Hepatocyte (in vitro differentiated cells): ENCODE measurements around the gene TMEM98. TPM values are rescaled to one million over a fixed set of nuclear protein-coding genes. Genes with fewer than 3 reads are reported as not detected.

Experiments used
- DNase-seq: peaks from one replicate; pipeline ENCODE4 v3.0.0-alpha.2; 2016; ENCODE audit warnings: low spot score
- H2AFZ ChIP-seq: fragments of 200-600 bp; sonication (generic); 2 replicates; pipeline ENCODE4 v1.6.0; 2016; ENCODE audit warnings: antibody characterized with exemption, mild to moderate bottlenecking
- H3K27ac ChIP-seq: fragments of 200-600 bp; sonication (generic); 2 replicates; pipeline ENCODE4 v1.5.1; 2016; ENCODE audit warnings: mild to moderate bottlenecking
- H3K27me3 ChIP-seq: fragments of 200-600 bp; sonication (generic); 2 replicates; pipeline ENCODE4 v1.6.1; 2016
- H3K36me3 ChIP-seq: fragments of 200-600 bp; sonication (generic); replicated peaks from 2 replicates; pipeline ENCODE4 v1.5.1; 2016; ENCODE audit warnings: low read depth; ENCODE audit not compliant: insufficient read depth
- H3K4me1 ChIP-seq: fragments of 200-600 bp; sonication (generic); 2 replicates; pipeline ENCODE4 v1.5.1; 2016; ENCODE audit warnings: mild to moderate bottlenecking, moderate library complexity; ENCODE audit not compliant: insufficient read depth
- H3K4me2 ChIP-seq: fragments of 200-600 bp; sonication (generic); 2 replicates; pipeline ENCODE4 v1.6.0; 2016
- H3K4me3 ChIP-seq: fragments of 200-600 bp; sonication (generic); 2 replicates; pipeline ENCODE4 v1.5.1; 2016; ENCODE audit warnings: mild to moderate bottlenecking
- H3K79me2 ChIP-seq: fragments of 200-600 bp; sonication (generic); 2 replicates; pipeline ENCODE4 v1.6.0; 2017; ENCODE audit warnings: mild to moderate bottlenecking
- H3K9me2 ChIP-seq: fragments of 200-600 bp; sonication (generic); replicated peaks from 2 replicates; pipeline ENCODE4 v1.6.0; 2017; ENCODE audit warnings: mild to moderate bottlenecking; ENCODE audit not compliant: insufficient read depth
- H3K9me3 ChIP-seq: fragments of 200-600 bp; sonication (generic); 2 replicates; pipeline ENCODE4 v1.5.1; 2016; ENCODE audit warnings: low read depth, mild to moderate bottlenecking
- H4K20me1 ChIP-seq: fragments of 200-600 bp; sonication (generic); 2 replicates; pipeline ENCODE4 v1.6.0; 2016; ENCODE audit warnings: mild to moderate bottlenecking; ENCODE audit not compliant: insufficient read depth, poor library complexity, severe bottlenecking
- EZH2 ChIP-seq: fragments of 200-600 bp; sonication (generic); IDR thresholded peaks from 2 replicates; pipeline ENCODE4 v1.6.1; 2016; ENCODE audit warnings: antibody characterized with exemption, mild to moderate bottlenecking, borderline replicate concordance
- EZH2phosphoT487 ChIP-seq: fragments of 200-600 bp; sonication (generic); IDR thresholded peaks from one replicate; pipeline ENCODE4 v1.6.1; 2018; ENCODE audit warnings: antibody characterized with exemption, mild to moderate bottlenecking, low read depth, moderate library complexity; ENCODE audit not compliant: unreplicated experiment, severe bottlenecking
- WGBS: methylation state at CpG from one replicate; pipeline ENCODE4 v1.1.6; 2016; ENCODE audit warnings: low lambda C conversion rate; ENCODE audit errors: missing lambda C conversion rate; 5-methylcytosine and 5-hydroxymethylcytosine counted together
- polyA plus RNA-seq: library from polyadenylated mRNA; unstranded; fragments of >200 nt; fragmentation: Nextera tagmentation; extraction: Ambion mirVana; gene quantifications from 2 replicates; pipeline ENCODE4 v1.2.1, GENCODE V29; 2016
- total RNA-seq: library from RNA; depleted of rRNA; stranded (reverse); fragments of >200 nt; gene quantifications from 2 replicates; pipeline ENCODE4 v1.2.3, GENCODE V29; 2014
- TF ChIP-seq, protein P1 (sequence below): fragments of 200-600 bp; sonication (generic); IDR thresholded peaks from 2 replicates; pipeline ENCODE4 v1.5.1; 2016; ENCODE audit warnings: antibody characterized with exemption, mild to moderate bottlenecking; ENCODE audit not compliant: poor library complexity

TMEM98 gene
- total and polyA plus RNA-seq, 2 experiments from 2014 or later = 280 to 406 TPM

DNA sequence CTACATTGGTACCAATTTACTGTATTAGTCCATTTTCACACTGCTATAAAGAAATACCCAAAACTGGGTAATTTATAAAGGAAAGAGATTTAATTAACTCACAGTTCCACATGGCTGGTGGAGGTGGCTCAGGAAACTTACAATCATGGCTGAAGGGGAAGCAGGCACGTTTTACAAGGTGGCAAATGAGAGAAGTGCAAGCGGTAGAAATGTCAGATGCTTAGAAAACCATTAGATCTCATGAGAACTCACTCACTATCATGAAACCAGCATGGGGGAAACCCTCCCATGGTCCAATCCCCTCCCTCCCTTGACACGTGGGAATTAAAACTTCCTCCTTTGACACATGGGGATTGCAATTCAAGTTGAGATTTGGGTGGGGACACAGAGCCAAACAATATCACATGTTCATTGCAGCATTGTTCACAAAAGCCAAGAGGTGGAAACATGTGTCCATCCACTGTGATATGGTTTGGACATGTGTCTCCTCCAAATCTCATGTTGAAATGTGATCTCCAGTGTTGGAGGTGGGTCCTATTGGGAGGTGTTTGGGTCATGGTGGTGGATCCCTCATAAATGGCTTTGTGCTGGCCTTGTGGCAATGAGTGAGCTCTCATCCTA is 60.6 kb downstream of the TMEM98 start:
- H3K4me3 ChIP-seq = no peak overlapping the region
- H3K79me2 ChIP-seq = no peaks in the 10 kb centered on the region
- no peaks in the 10 kb centered on the region for H4K20me1 ChIP-seq
- H3K4me1 ChIP-seq = peaks cover 3% of the 10 kb centered on the region
- H2AFZ ChIP-seq = no peak overlapping the region
- H3K27ac ChIP-seq = no peak overlapping the region
- H3K36me3 ChIP-seq = no peaks in the 10 kb centered on the region
- 63% methylated on average over 3 of the region's 3 CpGs for WGBS
- no peak overlapping the region for H3K4me2 ChIP-seq
- DNase-seq = no peak
- H3K9me2 ChIP-seq = no peaks in the 10 kb centered on the region
- TF ChIP-seq EZH2 (no peak), EZH2phosphoT487 (no peak)
- TF ChIP-seq, protein P1, sequence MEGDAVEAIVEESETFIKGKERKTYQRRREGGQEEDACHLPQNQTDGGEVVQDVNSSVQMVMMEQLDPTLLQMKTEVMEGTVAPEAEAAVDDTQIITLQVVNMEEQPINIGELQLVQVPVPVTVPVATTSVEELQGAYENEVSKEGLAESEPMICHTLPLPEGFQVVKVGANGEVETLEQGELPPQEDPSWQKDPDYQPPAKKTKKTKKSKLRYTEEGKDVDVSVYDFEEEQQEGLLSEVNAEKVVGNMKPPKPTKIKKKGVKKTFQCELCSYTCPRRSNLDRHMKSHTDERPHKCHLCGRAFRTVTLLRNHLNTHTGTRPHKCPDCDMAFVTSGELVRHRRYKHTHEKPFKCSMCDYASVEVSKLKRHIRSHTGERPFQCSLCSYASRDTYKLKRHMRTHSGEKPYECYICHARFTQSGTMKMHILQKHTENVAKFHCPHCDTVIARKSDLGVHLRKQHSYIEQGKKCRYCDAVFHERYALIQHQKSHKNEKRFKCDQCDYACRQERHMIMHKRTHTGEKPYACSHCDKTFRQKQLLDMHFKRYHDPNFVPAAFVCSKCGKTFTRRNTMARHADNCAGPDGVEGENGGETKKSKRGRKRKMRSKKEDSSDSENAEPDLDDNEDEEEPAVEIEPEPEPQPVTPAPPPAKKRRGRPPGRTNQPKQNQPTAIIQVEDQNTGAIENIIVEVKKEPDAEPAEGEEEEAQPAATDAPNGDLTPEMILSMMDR = no peak
- no peaks in the 10 kb centered on the region for H3K9me3 ChIP-seq
- H3K27me3 ChIP-seq = no peaks in the 10 kb centered on the region

DNA sequence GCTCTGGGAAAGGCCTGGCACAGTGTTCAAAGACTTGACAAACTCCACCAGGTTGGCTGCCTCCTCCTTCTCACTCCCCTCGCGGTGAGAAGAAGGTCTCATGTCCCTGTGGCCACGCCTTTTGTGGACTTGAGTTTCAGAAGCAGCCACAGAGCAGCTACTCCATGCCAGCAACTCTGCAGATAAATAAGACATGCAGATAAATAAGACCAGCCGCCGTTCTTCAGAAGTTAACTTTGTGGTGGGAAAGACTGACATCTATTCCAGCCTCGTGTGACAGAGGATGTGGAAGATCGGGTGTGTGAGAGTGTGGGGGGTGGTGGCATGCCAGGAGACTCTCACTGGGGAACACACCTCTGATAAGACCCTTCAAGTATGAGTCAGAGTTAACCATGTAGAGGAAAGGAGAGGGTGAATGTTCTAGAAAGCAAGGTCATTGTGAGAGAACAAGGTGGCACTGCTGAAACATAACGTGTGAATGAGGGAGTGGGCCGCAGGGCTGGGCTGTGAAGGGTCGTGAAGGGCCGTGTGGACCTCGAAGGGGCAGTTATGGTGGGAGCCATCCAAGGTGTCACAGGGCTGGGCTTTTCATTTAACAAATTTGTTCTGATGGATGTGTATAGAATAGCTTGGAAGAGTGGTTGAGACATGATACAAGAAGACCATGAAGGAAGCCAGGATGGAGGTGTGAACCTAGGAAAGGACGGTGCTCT is 64.5 kb downstream of the TMEM98 start:
- no peak overlapping the region for H3K27ac ChIP-seq
- TF ChIP-seq EZH2 (no peak), EZH2phosphoT487 (no peak)
- TF ChIP-seq, protein P1 = no peak
- H3K4me1 ChIP-seq = peaks cover 3% of the 10 kb centered on the region
- WGBS = 77% methylated on average over 13 of the region's 13 CpGs
- peak; percentile 45 for DNase-seq
- H2AFZ ChIP-seq = peak overlapping the region; percentile 20
- H3K4me2 ChIP-seq = no peak overlapping the region
- H3K4me3 ChIP-seq = no peak overlapping the region
- no peaks in the 10 kb centered on the region for H3K9me2 ChIP-seq
- no peaks in the 10 kb centered on the region for H4K20me1 ChIP-seq
- no peaks in the 10 kb centered on the region for H3K79me2 ChIP-seq
- H3K9me3 ChIP-seq = no peaks in the 10 kb centered on the region
- H3K27me3 ChIP-seq = no peaks in the 10 kb centered on the region
- no peaks in the 10 kb centered on the region for H3K36me3 ChIP-seq

DNA sequence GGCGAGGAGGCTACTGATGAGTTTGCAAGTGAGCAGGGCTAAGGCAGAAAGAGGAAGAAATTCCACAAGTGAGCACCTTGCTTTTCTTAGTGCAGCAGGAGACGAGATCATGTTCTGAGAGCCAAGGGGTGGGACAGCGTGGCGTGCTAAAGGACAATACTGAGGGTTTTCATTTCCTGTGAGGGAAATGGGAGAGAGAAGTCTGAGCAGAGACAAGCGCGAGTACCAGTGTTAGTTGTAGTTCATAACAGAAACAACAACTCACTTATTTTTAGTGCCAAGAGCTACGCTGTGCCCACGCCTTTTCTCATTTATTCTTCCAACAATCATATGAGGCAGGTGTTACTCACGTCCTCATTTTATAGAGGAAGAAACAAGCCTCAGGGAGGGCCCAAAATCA is 66.0 kb downstream of the TMEM98 start:
- H3K27ac ChIP-seq = no peak overlapping the region
- H3K9me3 ChIP-seq = no peaks in the 10 kb centered on the region
- H3K4me3 ChIP-seq = no peak overlapping the region
- no peaks in the 10 kb centered on the region for H3K79me2 ChIP-seq
- no peaks in the 10 kb centered on the region for H3K9me2 ChIP-seq
- TF ChIP-seq, protein P1 = no peak
- TF ChIP-seq EZH2 = no peak
- no peak for TF ChIP-seq EZH2phosphoT487
- no peaks in the 10 kb centered on the region for H4K20me1 ChIP-seq
- H3K27me3 ChIP-seq = no peaks in the 10 kb centered on the region
- DNase-seq = no peak
- no peak overlapping the region for H3K4me2 ChIP-seq
- H3K4me1 ChIP-seq = peaks cover 3% of the 10 kb centered on the region
- H2AFZ ChIP-seq = no peak overlapping the region
- no peaks in the 10 kb centered on the region for H3K36me3 ChIP-seq
- WGBS = 91% methylated on average over 9 of the region's 9 CpGs

Other genes starting within 250 kb of the TMEM98 start
- 63.2 and 89.0 TPM in 2 replicates for gene MYO1D, start 51.0 kb upstream of the TMEM98 start, total RNA-seq
- 34.3 and 36.2 TPM in 2 replicates for gene MYO1D, start 51.0 kb upstream of the TMEM98 start, polyA plus RNA-seq
- gene SPACA3, start 63.7 kb downstream of the TMEM98 start, total RNA-seq = not detected in 2 replicates
- not detected in 2 replicates for gene SPACA3, start 63.7 kb downstream of the TMEM98 start, polyA plus RNA-seq